ENCODE results near the gene SLC46A3.
"Not testable (repeated sequence)": the region's sequence is repeated elsewhere in the genome, so short reads cannot be mapped to it uniquely, and the experiment has no call there.

Gene SLC46A3

GRCh38 chr13:28697441-28697840 lies 21.3 kb downstream of the SLC46A3 start:
- TF ChIP-seq CTCF (IDR thresholded peaks at IDR 0.05; ENCODE audit: extremely low read depth, missing control alignments), result no peak
- DNase-seq (ENCODE audit: low spot score), result no peak

GRCh38 chr13:28693605-28694491 lies 24.9 kb downstream of the SLC46A3 start:
- DNase-seq (ENCODE audit: low spot score), result not testable (repeated sequence)

GRCh38 chr13:28685892-28686291 lies 32.9 kb downstream of the SLC46A3 start:
- no peak for TF ChIP-seq CTCF (IDR thresholded peaks at IDR 0.05; ENCODE audit: extremely low read depth, missing control alignments)
- DNase-seq (ENCODE audit: low spot score), result no peak

- no peak for TF ChIP-seq CTCF (IDR thresholded peaks at IDR 0.05; ENCODE audit: extremely low read depth, missing control alignments)
- DNase-seq (ENCODE audit: low spot score), result no peak
These were observed 33.7 kb downstream of the SLC46A3 start for GRCh38 chr13:28685114-28685513.

- DNase-seq (ENCODE audit: low spot score), result no peak
These were observed 34.5 kb downstream of the SLC46A3 start for GRCh38 chr13:28684257-28684656.

GRCh38 chr13:28683169-28683568 lies 35.6 kb downstream of the SLC46A3 start:
- DNase-seq (ENCODE audit: low spot score), result not testable (repeated sequence)

More at GRCh38 chr13:28684257-28684656, 34.5 kb downstream of the SLC46A3 start:
- no peak for TF ChIP-seq CTCF (IDR thresholded peaks at IDR 0.05; ENCODE audit: extremely low read depth, missing control alignments)

GRCh38 chr13:28680541-28680940 lies 38.2 kb downstream of the SLC46A3 start:
- no peak for TF ChIP-seq CTCF (IDR thresholded peaks at IDR 0.05; ENCODE audit: extremely low read depth, missing control alignments)
- DNase-seq (ENCODE audit: low spot score), result no peak

GRCh38 chr13:28679628-28680027 lies 39.1 kb downstream of the SLC46A3 start:
- no peak for DNase-seq (ENCODE audit: low spot score)
- TF ChIP-seq CTCF (IDR thresholded peaks at IDR 0.05; ENCODE audit: extremely low read depth, missing control alignments), result no peak
